Panc1 (cell line): ENCODE measurements around the gene SLC48A1.

ENCODE experiments used
- CTCF ChIP-seq: fragments of 450-650 bp; IDR thresholded peaks from 2 replicates; pipeline ENCODE4 v1.5.1; 2017; ENCODE audit warnings: mild to moderate bottlenecking
- REST ChIP-seq, 2 experiments: IDR thresholded peaks; 2 replicates each; pipeline ENCODE4 v1.6.1; 2011 to 2012; ENCODE audit warnings: low read depth in 2 of 2, control low read depth in 1 of 2, low read length in 1 of 2, mild to moderate bottlenecking in 1 of 2, moderate library complexity in 1 of 2; ENCODE audit not compliant: insufficient read depth in 1 of 2

- TF ChIP-seq CTCF (no peak), REST (IDR thresholded peaks at IDR 0.05; ENCODE audit: insufficient read depth in 1 of 2, low read depth in 2 of 2, low read length in 1 of 2) (no peak)
These were observed 40.5 kb upstream of the SLC48A1 start for GRCh38 chr12:47732504-47732903.
